Measurements from ENCODE around the gene CLEC18A. TPM values are rescaled to one million over a fixed set of nuclear protein-coding genes. Genes with fewer than 3 reads are reported as not detected.
A peak's percentile ranks its signal among the peaks of the same experiment; 100 is the strongest.

Gene CLEC18A
- total RNA-seq, 1 experiment from 2014 or later = 1.6 TPM

DNA sequence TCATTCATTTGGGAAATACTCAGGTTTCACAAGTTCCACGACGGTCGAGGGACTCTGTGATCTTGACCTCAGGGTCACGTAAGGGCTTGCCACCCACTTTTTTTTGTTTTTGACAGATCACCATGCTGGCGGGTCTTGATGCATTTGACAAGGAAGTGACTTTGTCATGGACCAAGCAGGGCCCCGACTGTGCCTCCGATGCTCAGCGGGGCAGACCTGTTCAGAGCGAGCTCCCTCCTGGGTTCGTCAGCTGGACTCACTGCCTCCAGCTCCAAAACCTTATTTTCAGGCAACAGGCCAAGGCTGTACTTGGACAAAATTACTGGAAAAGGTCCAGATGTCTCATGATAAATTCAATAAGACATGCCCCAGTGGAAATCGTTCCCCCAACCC is 9.0 kb upstream of the CLEC18A start:
- TF ChIP-seq CTCF (conservative IDR thresholded peaks at IDR 0.05) = no peak
- H3K36me3 Mint-ChIP-seq (ENCODE audit: insufficient read depth in 1 of 3, low read depth in 3 of 3) = peaks cover 5 to 21% (median 15%) of the 10 kb centered on the region in 3 experiments; a peak in 6 of 7 replicates
- Histone ChIP-seq H3K27me3 (ENCODE audit: insufficient read depth, low read length) (no peaks in the 10 kb centered on the region), H2BK20ac (ENCODE audit: low read depth, low read length, poor library complexity, severe bottlenecking) (peak overlapping the region; percentile 26), H2AK5ac (ENCODE audit: insufficient read length, low read length) (no peak overlapping the region), H3K14ac (ENCODE audit: insufficient read depth, low read length) (no peak overlapping the region), H4K91ac (ENCODE audit: insufficient read length, low read depth, low read length) (peak overlapping the region; percentile 80), H2BK15ac (ENCODE audit: low read depth, low read length) (no peak overlapping the region), H2BK12ac (ENCODE audit: insufficient read length, low read depth, low read length) (peak overlapping the region; percentile 25), H3K27ac (ENCODE audit: insufficient read length, low read depth, low read length) (no peak overlapping the region), H3K9me3 (ENCODE audit: control insufficient read depth, low read depth, low read length) (no peaks in the 10 kb centered on the region), H3K4me1 (ENCODE audit: insufficient read depth, low read length) (no peaks in the 10 kb centered on the region; the same call in 1 of the 2 replicates), H3K56ac (ENCODE audit: insufficient read length, low read depth, low read length) (no peak overlapping the region), H3K23ac (ENCODE audit: insufficient read length, low read depth, low read length) (no peak overlapping the region), H3K23me2 (ENCODE audit: insufficient read length, low read depth, low read length, poor library complexity, severe bottlenecking) (no peaks in the 10 kb centered on the region), H3K9ac (ENCODE audit: extremely low read depth, insufficient read length, low read length) (no peak overlapping the region), H2BK5ac (ENCODE audit: insufficient read length, low read length) (no peak overlapping the region), H4K8ac (replicated peaks; ENCODE audit: insufficient read length, low read depth, low read length) (no peak overlapping the region), H4K20me1 (ENCODE audit: control insufficient read depth, insufficient read depth, insufficient read length) (no peaks in the 10 kb centered on the region), H3T11ph (ENCODE audit: low read length) (no peak overlapping the region), H3K4ac (ENCODE audit: low read depth, low read length) (no peak overlapping the region), H2AFZ (ENCODE audit: low read length) (no peak overlapping the region), H3K79me2 (ENCODE audit: insufficient read depth, low read length) (no peaks in the 10 kb centered on the region), H3K79me1 (ENCODE audit: insufficient read depth, low read depth, low read length, poor library complexity, severe bottlenecking) (no peaks in the 10 kb centered on the region), H4K5ac (ENCODE audit: insufficient read length, low read depth, low read length) (no peak overlapping the region), H2BK120ac (ENCODE audit: low read depth, low read length, poor library complexity, severe bottlenecking) (no peak overlapping the region), H3K4me2 (ENCODE audit: insufficient read depth, insufficient read length, low read length) (no peak overlapping the region), H3K18ac (ENCODE audit: insufficient read length, low read depth, low read length) (no peak overlapping the region)
- no CpG with 5 or more reads among the region's 11 CpGs for WGBS (ENCODE audit: extremely low coverage, insufficient read length, low lambda C conversion rate)
- DNase-seq = no peak
- H3K4me1 Mint-ChIP-seq = peaks cover 14% of the 10 kb centered on the region in 2 experiments
- H3K9me3 Mint-ChIP-seq = no peaks in the 10 kb centered on the region; a peak in 1 of 5 replicates
- H3K27me3 Mint-ChIP-seq (ENCODE audit: low read depth) = no peaks in the 10 kb centered on the region
- peak overlapping the region; percentile 47 to 93 (median 82); a peak in 5 of 7 replicates for H3K27ac Mint-ChIP-seq
- no peak overlapping the region for H3K4me3 Mint-ChIP-seq
